Endothelial cell of umbilical vein (primary cell): ENCODE results near the gene TRIM17. TPM values are rescaled to one million over a fixed set of nuclear protein-coding genes. Genes with fewer than 3 reads are reported as not detected.
A peak's percentile ranks its signal among the peaks of the same experiment; 100 is the strongest.

Experiments used
- BruUV-seq: library from RNA; stranded (reverse); fragments of 400-500 nt; replicated peaks from 2 replicates; lab custom pipeline; 2021; lab: Mats Ljungman, UMichigan
- CTCF ChIA-PET: fragments of 300-600, 350-600 bp; sonication (Branson Sonifier 250); formaldehyde crosslinking; loops from one replicate; lab custom pipeline; 2021; ENCODE audit warnings: antibody characterized with exemption, inconsistent platforms; lab: Charles Lee
- POLR2A ChIA-PET: fragments of 300-600, 350-600 bp; sonication (Branson Sonifier 250); formaldehyde crosslinking; loops from one replicate; lab custom pipeline; 2021; ENCODE audit warnings: antibody characterized with exemption, inconsistent platforms; lab: Charles Lee
- DNase-seq: peaks from one replicate; pipeline ENCODE4 v3.0.0-alpha.2; 2011; ENCODE audit warnings: low read depth, low spot score
- FAIRE-seq: peaks from 2 replicates; lab custom pipeline; 2011; peaks lifted over from hg19 to GRCh38; lab: Jason Lieb, UNC
- H2AFZ ChIP-seq: 2 replicates; pipeline ENCODE4 v1.6.0; 2012; ENCODE audit warnings: low read depth, low read length, control low read depth, inconsistent platforms
- H3K27ac ChIP-seq: 2 replicates; pipeline ENCODE4 v1.5.1; 2011; ENCODE audit warnings: low read depth, mild to moderate bottlenecking, control low read depth, low read length, moderate library complexity; ENCODE audit not compliant: insufficient read depth
- H3K27me3 ChIP-seq, 2 experiments: 2 replicates each; pipeline versions ENCODE4 v1.6.0 to v1.6.1; 2011; ENCODE audit warnings: low read length in 2 of 2, mixed read lengths in 1 of 2; ENCODE audit not compliant: control insufficient read depth in 2 of 2, insufficient read depth in 2 of 2
- H3K36me3 ChIP-seq, 2 experiments: 2 replicates in 1 of 2; 3 replicates in 1 of 2; pipeline ENCODE4 v1.5.1; 2011; ENCODE audit warnings: low read length in 2 of 2, mild to moderate bottlenecking in 1 of 2, moderate library complexity in 1 of 2; ENCODE audit not compliant: control insufficient read depth in 2 of 2, insufficient read depth in 2 of 2; ENCODE audit errors: extremely low read depth in 1 of 2
- H3K4me1 ChIP-seq: 3 replicates; pipeline ENCODE4 v1.5.1; 2011; ENCODE audit warnings: mild to moderate bottlenecking, low read length; ENCODE audit not compliant: control insufficient read depth, insufficient read depth; ENCODE audit errors: extremely low read depth
- H3K4me2 ChIP-seq: 2 replicates; pipeline ENCODE4 v1.6.1; 2011; ENCODE audit warnings: low read length, control low read depth, mixed read lengths; ENCODE audit not compliant: insufficient read depth
- H3K4me3 ChIP-seq, 3 experiments: fragments of 200-600 bp in 1 of 3; sonication (generic), shearing (Covaris generic) in 1 of 3; replicated peaks in 1 of 3; 2 replicates each; pipeline ENCODE4 v1.5.1; 2011 to 2016; ENCODE audit warnings: control low read depth in 3 of 3, low read length in 3 of 3, mild to moderate bottlenecking in 2 of 3, inconsistent platforms in 1 of 3, low read depth in 1 of 3, moderate library complexity in 1 of 3; ENCODE audit not compliant: insufficient read depth in 1 of 3
- H3K79me2 ChIP-seq: 2 replicates; pipeline ENCODE4 v1.6.0; 2012; ENCODE audit warnings: low read length, inconsistent platforms; ENCODE audit not compliant: control insufficient read depth, insufficient read depth
- H3K9ac ChIP-seq: replicated peaks from 2 replicates; pipeline ENCODE3; 2011; ENCODE audit warnings: low read length, control low read depth; ENCODE audit not compliant: insufficient read depth; ENCODE audit errors: extremely low read depth
- H3K9me1 ChIP-seq: replicated peaks from 3 replicates; pipeline ENCODE4 v1.6.0; 2011; ENCODE audit warnings: mild to moderate bottlenecking, low read length; ENCODE audit not compliant: control insufficient read depth, insufficient read depth; ENCODE audit errors: extremely low read depth
- H3K9me3 ChIP-seq: replicated peaks from 2 replicates; pipeline ENCODE4 v1.5.1; 2012; ENCODE audit warnings: low read length, inconsistent platforms; ENCODE audit not compliant: control insufficient read depth, insufficient read depth
- H4K20me1 ChIP-seq: replicated peaks from 2 replicates; pipeline ENCODE3; 2011; ENCODE audit warnings: mild to moderate bottlenecking, low read length; ENCODE audit not compliant: control insufficient read depth, insufficient read depth; ENCODE audit errors: extremely low read depth
- CTCF ChIP-seq, 2 donors: IDR thresholded peaks; 1 replicate in 1 of 2; 2 replicates in 1 of 2; pipeline ENCODE4 v1.5.1; 2011; ENCODE audit warnings: low read length in 2 of 2, mild to moderate bottlenecking in 2 of 2, moderate library complexity in 2 of 2, control low read depth in 1 of 2, inconsistent platforms in 1 of 2, low read depth in 1 of 2; ENCODE audit not compliant: insufficient read depth in 1 of 2; ENCODE audit errors: extremely low read depth in 1 of 2
- EZH2 ChIP-seq: IDR thresholded peaks from 2 replicates; pipeline ENCODE4 v1.6.1; 2012; ENCODE audit warnings: borderline replicate concordance, low read depth, mild to moderate bottlenecking, moderate library complexity, low read length, inconsistent platforms; ENCODE audit not compliant: severe bottlenecking
- FOS ChIP-seq: IDR thresholded peaks from 2 replicates; pipeline ENCODE4 v1.6.1; 2011; ENCODE audit warnings: mild to moderate bottlenecking, low read length, moderate library complexity, borderline replicate concordance; ENCODE audit not compliant: insufficient read depth
- GATA2 ChIP-seq: IDR thresholded peaks from 2 replicates; pipeline ENCODE4 v1.7.0; 2011; ENCODE audit warnings: low read depth, mild to moderate bottlenecking, moderate library complexity, mixed read lengths, low read length; ENCODE audit not compliant: insufficient read length, insufficient read depth
- JUN ChIP-seq: IDR thresholded peaks from 2 replicates; pipeline ENCODE4 v1.6.1; 2011; ENCODE audit warnings: borderline replicate concordance, low read depth; ENCODE audit not compliant: insufficient read length, insufficient read depth
- MYC ChIP-seq: IDR thresholded peaks from one replicate; pipeline ENCODE4 v1.6.1; 2011; ENCODE audit warnings: mild to moderate bottlenecking, low read depth, low read length
- POLR2A ChIP-seq: IDR thresholded peaks from 2 replicates; pipeline ENCODE4 v1.6.1; 2012; ENCODE audit warnings: low read depth, mild to moderate bottlenecking, control low read depth, low read length
- POLR2AphosphoS5 ChIP-seq: IDR thresholded peaks from 2 replicates; pipeline ENCODE4 v1.6.1; 2012; ENCODE audit warnings: low read depth, mild to moderate bottlenecking, control low read depth, low read length, moderate library complexity; ENCODE audit not compliant: insufficient read depth
- dilution Hi-C: fragments of 300-500 bp; cut with MboI; formaldehyde crosslinking; loops from one replicate; pipeline ENCODE4 v1.15.0; 2019; ENCODE audit warnings: low sequenced_read_pairs; ENCODE audit not compliant: extremely low pct_ligation_motif_present
- intact Hi-C: fragments of 100-400 bp; cut with micrococcal nuclease; formaldehyde crosslinking; loops from one replicate; pipeline ENCODE4 v1.10.0; 2022
- polyA plus RNA-seq, 4 experiments: library from polyadenylated mRNA; depleted of rRNA in 3 of 4; stranded (reverse) in 3 of 4; unstranded in 1 of 4; fragments of >200 nt; gene quantifications; 2 replicates each; pipeline versions ENCODE4 v1.2.1 to v1.2.3, GENCODE V29; 2011 to 2012; ENCODE audit warnings: missing spikeins in 1 of 4
- total RNA-seq: library from RNA; stranded (reverse); gene quantifications from 2 replicates; pipeline ENCODE4 v1.2.3, GENCODE V29; 2021
- TF ChIP-seq, protein P1 (sequence below): IDR thresholded peaks from 2 replicates; pipeline ENCODE4 v1.6.1; 2011; ENCODE audit not compliant: insufficient read depth, insufficient read length

TRIM17 gene
- total and polyA plus RNA-seq, 2 donors (not counting 3 experiments of a cell fraction or from before 2014, with no cell fraction given), result not detected

- H3K9ac ChIP-seq, result peak overlapping the region; percentile 77
- peaks cover 5 to 10% of the 10 kb centered on the region in 2 experiments for H3K27me3 ChIP-seq
- H2AFZ ChIP-seq, result peak overlapping the region; percentile 74
- TF ChIP-seq POLR2AphosphoS5 (no peak), CTCF (IDR thresholded peaks at IDR 0.05; ENCODE audit: extremely low read depth in 1 of 2, insufficient read depth in 1 of 2, low read depth in 1 of 2, low read length in 2 of 2) (no peak), JUN (no peak), MYC (no peak), EZH2 (no peak), GATA2 (no peak), FOS (no peak), POLR2A (no peak)
- TF ChIP-seq, protein P1, sequence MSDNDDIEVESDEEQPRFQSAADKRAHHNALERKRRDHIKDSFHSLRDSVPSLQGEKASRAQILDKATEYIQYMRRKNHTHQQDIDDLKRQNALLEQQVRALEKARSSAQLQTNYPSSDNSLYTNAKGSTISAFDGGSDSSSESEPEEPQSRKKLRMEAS, result no peak
- POLR2A ChIA-PET, result interaction anchor here (0.8 to 1.0 kb wide), 4 partner anchors 30 to 291 kb away, joined by 3 read pairs; partner anchors contain the start of genes IBA57 and RNF187
- peak overlapping the region; percentile 36 for H3K27ac ChIP-seq
- no peaks in the 10 kb centered on the region for H3K9me1 ChIP-seq
- peaks cover 18% of the 10 kb centered on the region for H3K4me1 ChIP-seq
- no peaks in the 10 kb centered on the region for H3K79me2 ChIP-seq
- peak overlapping the region; percentile 90 for H3K4me2 ChIP-seq
- H3K9me3 ChIP-seq, result no peaks in the 10 kb centered on the region
- intact Hi-C loops (loop anchor here (1.0 to 5.0 kb wide), 6 partner anchors 11 to 370 kb away; partner anchors contain the start of genes MRPL55, RNF187 and TRIM11), dilution Hi-C loops (no loop called here)
- no peaks in the 10 kb centered on the region for H4K20me1 ChIP-seq
- DNase-seq, result no peak
- no TSS peak for BruUV-seq
- CTCF ChIA-PET, result interaction anchor here (0.9 to 5.1 kb wide), 6 partner anchors 17 to 458 kb away, joined by 3 to 36 read pairs (median 7); partner anchors contain the start of gene RNF187
- H3K4me3 ChIP-seq, result peak overlapping the region; percentile 36 to 71 (median 46)
- peak; percentile 24 for FAIRE-seq
- no peaks in the 10 kb centered on the region for H3K36me3 ChIP-seq
Observed at GRCh38 chr1:228457017-228457395, 40.3 kb upstream of the TRIM17 start.
